Measurements from ENCODE around the gene CYP4V2. TPM values are rescaled to one million over a fixed set of nuclear protein-coding genes. Genes with fewer than 3 reads are reported as not detected.

Gene CYP4V2
- total and polyA plus RNA-seq, 2 experiments from 2014 or later, result 1.5 to 3.1 TPM

GRCh38 chr4:186258216-186258811, 66.9 kb downstream of the CYP4V2 start (continued):
- TF ChIP-seq EZH2 (IDR thresholded peaks at IDR 0.05; ENCODE audit: low read depth, unreplicated experiment) (no peak), CTCF (conservative IDR thresholded peaks at IDR 0.05; ENCODE audit: low read depth in 2 of 2) (no peak), STAT1 (IDR thresholded peaks at IDR 0.05; ENCODE audit: unreplicated experiment) (no peak), ETS1 (IDR thresholded peaks at IDR 0.05) (no peak), ZNF114 (CRISPR knock-in tag; IDR thresholded peaks at IDR 0.05) (no peak), ZNF331 (CRISPR knock-in tag; IDR thresholded peaks at IDR 0.05; ENCODE audit: low read depth) (no peak)
- TF ChIP-seq, protein P1, sequence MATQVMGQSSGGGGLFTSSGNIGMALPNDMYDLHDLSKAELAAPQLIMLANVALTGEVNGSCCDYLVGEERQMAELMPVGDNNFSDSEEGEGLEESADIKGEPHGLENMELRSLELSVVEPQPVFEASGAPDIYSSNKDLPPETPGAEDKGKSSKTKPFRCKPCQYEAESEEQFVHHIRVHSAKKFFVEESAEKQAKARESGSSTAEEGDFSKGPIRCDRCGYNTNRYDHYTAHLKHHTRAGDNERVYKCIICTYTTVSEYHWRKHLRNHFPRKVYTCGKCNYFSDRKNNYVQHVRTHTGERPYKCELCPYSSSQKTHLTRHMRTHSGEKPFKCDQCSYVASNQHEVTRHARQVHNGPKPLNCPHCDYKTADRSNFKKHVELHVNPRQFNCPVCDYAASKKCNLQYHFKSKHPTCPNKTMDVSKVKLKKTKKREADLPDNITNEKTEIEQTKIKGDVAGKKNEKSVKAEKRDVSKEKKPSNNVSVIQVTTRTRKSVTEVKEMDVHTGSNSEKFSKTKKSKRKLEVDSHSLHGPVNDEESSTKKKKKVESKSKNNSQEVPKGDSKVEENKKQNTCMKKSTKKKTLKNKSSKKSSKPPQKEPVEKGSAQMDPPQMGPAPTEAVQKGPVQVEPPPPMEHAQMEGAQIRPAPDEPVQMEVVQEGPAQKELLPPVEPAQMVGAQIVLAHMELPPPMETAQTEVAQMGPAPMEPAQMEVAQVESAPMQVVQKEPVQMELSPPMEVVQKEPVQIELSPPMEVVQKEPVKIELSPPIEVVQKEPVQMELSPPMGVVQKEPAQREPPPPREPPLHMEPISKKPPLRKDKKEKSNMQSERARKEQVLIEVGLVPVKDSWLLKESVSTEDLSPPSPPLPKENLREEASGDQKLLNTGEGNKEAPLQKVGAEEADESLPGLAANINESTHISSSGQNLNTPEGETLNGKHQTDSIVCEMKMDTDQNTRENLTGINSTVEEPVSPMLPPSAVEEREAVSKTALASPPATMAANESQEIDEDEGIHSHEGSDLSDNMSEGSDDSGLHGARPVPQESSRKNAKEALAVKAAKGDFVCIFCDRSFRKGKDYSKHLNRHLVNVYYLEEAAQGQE (IDR thresholded peaks at IDR 0.05; ENCODE audit: unreplicated experiment), result no peak

DNA sequence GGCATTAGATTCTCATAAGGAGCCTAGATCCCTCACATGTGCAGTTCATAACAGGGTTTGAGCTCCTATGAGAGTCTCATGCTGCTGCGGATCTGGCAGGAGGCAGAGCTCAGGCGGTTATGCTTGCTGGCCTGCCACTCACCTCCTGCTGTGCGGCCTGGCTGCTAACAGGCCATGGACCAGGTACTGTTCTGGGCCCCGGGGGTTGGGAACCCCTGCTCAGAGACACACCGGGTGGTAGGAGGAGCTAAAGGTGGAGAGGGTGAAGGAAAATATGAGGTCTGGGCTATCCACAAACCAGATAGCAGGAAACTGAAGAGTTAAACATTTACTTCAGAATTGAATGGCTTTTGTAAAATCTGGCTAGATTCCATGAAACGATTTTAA, 68.7 kb downstream of the CYP4V2 start:
- Histone ChIP-seq H2AFZ (no peak overlapping the region), H3K36me3 (ENCODE audit: insufficient read depth) (0 out of 2 replicates have a peak, but pooled peaks cover 4% of the 10 kb centered on the region), H3K27ac (ENCODE audit: low read depth) (no peak overlapping the region), H3K27me3 (ENCODE audit: insufficient read depth) (no peaks in the 10 kb centered on the region), H3K79me2 (replicated peaks; ENCODE audit: insufficient read depth) (no peaks in the 10 kb centered on the region), H3K4me1 (ENCODE audit: insufficient read depth) (peaks cover 14% of the 10 kb centered on the region; the same call in 1 of the 2 replicates), H4K20me1 (replicated peaks; ENCODE audit: insufficient read depth) (no peaks in the 10 kb centered on the region), H3F3A (replicated peaks; ENCODE audit: low read depth) (no peaks in the 10 kb centered on the region), H3K4me3 (no peak overlapping the region), H3K4me2 (no peak overlapping the region), H3K9me2 (ENCODE audit: insufficient read depth) (no peaks in the 10 kb centered on the region; the same call in 1 of the 2 replicates)
- TF ChIP-seq ZNF114 (CRISPR knock-in tag; IDR thresholded peaks at IDR 0.05) (no peak), JUNB (IDR thresholded peaks at IDR 0.05; ENCODE audit: unreplicated experiment) (no peak), EZH2 (IDR thresholded peaks at IDR 0.05; ENCODE audit: low read depth, unreplicated experiment) (no peak), ETS1 (IDR thresholded peaks at IDR 0.05) (no peak), NANOG (IDR thresholded peaks at IDR 0.05; ENCODE audit: borderline replicate concordance) (no peak), CREB1 (CRISPR knock-in tag; IDR thresholded peaks at IDR 0.05; ENCODE audit: low read depth) (no peak)
- Mint-ChIP-seq H3K27ac (0 out of 2 replicates have a peak overlapping the region, but pooled peaks have one; percentile 74), H3K4me1 (peaks cover 15% of the 10 kb centered on the region), H3K4me3 (no peak overlapping the region), H3K27me3 (ENCODE audit: insufficient read depth, low read depth, poor library complexity) (peaks cover 7% of the 10 kb centered on the region), H3K36me3 (ENCODE audit: low read depth) (peaks cover 46% of the 10 kb centered on the region), H3K9me3 (peaks cover 13% of the 10 kb centered on the region)
- ATAC-seq, result no peak
- no peak for DNase-seq (ENCODE audit: low spot score)

Other genes starting within 250 kb of the CYP4V2 start
- 0.27 and 0.38 TPM in 2 replicates for gene TLR3, start 122.4 kb upstream of the CYP4V2 start, total RNA-seq (2014; rRNA removed; shearing (Covaris generic))
- gene TLR3, start 122.4 kb upstream of the CYP4V2 start, polyA plus RNA-seq (2016; fragmentation: Nextera tagmentation; extraction: Ambion mirVana), result 0.32 and 0.33 TPM in 2 replicates
- 13.3 and 22.5 TPM in 2 replicates for gene FAM149A, start 86.9 kb upstream of the CYP4V2 start, total RNA-seq (2014; rRNA removed; shearing (Covaris generic))
- gene FAM149A, start 86.9 kb upstream of the CYP4V2 start, polyA plus RNA-seq (2016; fragmentation: Nextera tagmentation; extraction: Ambion mirVana), result 10.8 and 11.6 TPM in 2 replicates
- gene KLKB1, start 35.9 kb downstream of the CYP4V2 start, total RNA-seq (2014; rRNA removed; shearing (Covaris generic)), result 10.9 and 22.7 TPM in 2 replicates
- 6.2 and 8.6 TPM in 2 replicates for gene KLKB1, start 35.9 kb downstream of the CYP4V2 start, polyA plus RNA-seq (2016; fragmentation: Nextera tagmentation; extraction: Ambion mirVana)
- gene F11, start 74.6 kb downstream of the CYP4V2 start, total RNA-seq (2014; rRNA removed; shearing (Covaris generic)), result 1.5 and 2.1 TPM in 2 replicates
- gene F11, start 74.6 kb downstream of the CYP4V2 start, polyA plus RNA-seq (2016; fragmentation: Nextera tagmentation; extraction: Ambion mirVana), result 0.74 TPM in 1 of 2 replicates, not detected in the other